ENCODE results near the gene WASF3.

GRCh38 chr13:26727122-26727521 lies 169.6 kb downstream of the WASF3 start:
- TF ChIP-seq POU2F2 (IDR thresholded peaks at IDR 0.05; ENCODE audit: low read depth, low read length), result no peak
- no peak for TF ChIP-seq POLR2AphosphoS5 (IDR thresholded peaks at IDR 0.05; ENCODE audit: low read depth, low read length)
